Endothelial cell (in vitro differentiated cells): Measurements from ENCODE around the gene CREBBP. TPM values are rescaled to one million over a fixed set of nuclear protein-coding genes. Genes with fewer than 3 reads are reported as not detected.

Experiments
- DNase-seq: peaks from one replicate; pipeline ENCODE4 v3.0.0; 2021; ENCODE audit warnings: low spot score
- H3K27ac Mint-ChIP-seq: one replicate; pipeline ENCODE4 v1.8.0; 2021; ENCODE audit warnings: mixed read lengths, inconsistent platforms; ENCODE audit not compliant: unreplicated experiment
- H3K27me3 Mint-ChIP-seq: one replicate; pipeline ENCODE4 v1.8.0; 2021; ENCODE audit warnings: mild to moderate bottlenecking, moderate library complexity, mixed read lengths, inconsistent platforms; ENCODE audit not compliant: unreplicated experiment
- H3K36me3 Mint-ChIP-seq: one replicate; pipeline ENCODE4 v1.8.0; 2021; ENCODE audit warnings: mild to moderate bottlenecking, low read depth, mixed read lengths, inconsistent platforms; ENCODE audit not compliant: unreplicated experiment
- H3K4me1 Mint-ChIP-seq: one replicate; pipeline ENCODE4 v1.8.0; 2021; ENCODE audit warnings: mild to moderate bottlenecking, mixed read lengths, inconsistent platforms; ENCODE audit not compliant: unreplicated experiment
- H3K4me3 Mint-ChIP-seq: one replicate; pipeline ENCODE4 v1.8.0; 2021; ENCODE audit warnings: mild to moderate bottlenecking, mixed read lengths, inconsistent platforms; ENCODE audit not compliant: unreplicated experiment
- H3K9me3 Mint-ChIP-seq: one replicate; pipeline ENCODE4 v1.8.0; 2021; ENCODE audit warnings: mixed read lengths, inconsistent platforms; ENCODE audit not compliant: unreplicated experiment
- CTCF ChIP-seq: fragments of 200-600 bp; sonication (generic); IDR thresholded peaks from one replicate; pipeline ENCODE4 v1.5.0; 2021; ENCODE audit warnings: antibody characterized with exemption; ENCODE audit not compliant: unreplicated experiment
- total RNA-seq: library from RNA; stranded (reverse); fragmentation: NEBNext Ultra II Directional; extraction: Animal tissue kit (Norgen Biotek cat#: 25700); gene quantifications from one replicate; pipeline ENCODE4 v1.2.1, GENCODE V29; 2021; ENCODE audit not compliant: unreplicated experiment

Gene CREBBP
- total RNA-seq, 1 donor from 2014 or later: 66.3 TPM

DNA sequence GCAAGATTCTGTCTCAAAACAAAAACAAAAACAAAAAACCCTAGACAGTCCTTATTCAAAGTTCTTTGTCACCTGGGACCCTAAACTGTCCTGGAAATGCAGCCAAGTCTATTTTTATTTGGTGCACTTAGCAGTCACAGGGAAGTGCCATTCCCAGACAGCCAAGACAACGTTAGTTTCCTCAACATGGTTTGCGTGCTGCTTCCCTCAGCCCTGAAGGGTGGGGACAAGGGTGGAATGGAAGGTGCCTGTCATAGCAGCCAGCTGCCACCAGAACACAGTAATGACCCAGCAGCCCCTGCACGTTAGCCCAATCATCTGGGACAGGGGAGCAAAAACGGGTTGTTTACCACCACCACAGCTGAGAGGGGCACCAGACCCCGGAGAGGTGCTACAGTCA is 16.9 kb downstream of the CREBBP start:
- no peak for DNase-seq
- Mint-ChIP-seq H3K9me3 (no peaks in the 10 kb centered on the region), H3K27me3 (no peaks in the 10 kb centered on the region), H3K4me3 (no peak overlapping the region), H3K36me3 (no peaks in the 10 kb centered on the region), H3K27ac (no peak overlapping the region), H3K4me1 (peaks cover 40% of the 10 kb centered on the region)
- TF ChIP-seq CTCF: no peak

DNA sequence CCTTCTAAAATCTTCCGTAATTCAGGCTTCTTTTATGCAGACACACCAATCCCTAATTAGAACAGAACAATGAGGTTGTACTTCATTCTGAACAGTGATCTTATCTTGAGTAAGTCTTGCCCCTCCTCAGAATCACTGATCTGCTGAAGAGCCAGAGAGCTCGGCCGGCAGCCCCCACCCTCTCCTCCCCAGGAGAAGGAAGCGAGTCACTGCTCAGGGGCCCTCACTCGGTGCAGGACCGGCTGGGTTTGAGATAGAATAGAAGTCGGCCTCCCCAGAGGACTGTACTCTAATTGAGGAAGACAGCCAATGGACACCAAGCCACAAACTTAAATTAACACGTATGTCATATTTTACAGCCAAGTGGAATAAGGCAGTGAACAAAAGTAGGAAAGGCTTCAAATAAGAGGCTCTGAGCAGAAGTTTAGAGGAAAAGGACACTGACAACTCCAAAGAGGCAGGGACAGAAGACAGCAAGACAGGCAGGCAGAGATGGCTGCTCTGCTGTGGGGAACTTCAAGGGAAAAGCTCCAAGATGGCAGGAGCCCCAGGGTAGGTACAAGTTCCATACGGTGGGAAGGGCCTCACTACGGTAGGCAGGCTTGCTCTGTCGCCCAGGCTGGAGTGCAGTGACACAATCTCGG is 18.6 kb downstream of the CREBBP start:
- Mint-ChIP-seq H3K4me3 (no peak overlapping the region), H3K4me1 (peaks cover 51% of the 10 kb centered on the region), H3K36me3 (no peaks in the 10 kb centered on the region), H3K27ac (peak overlapping the region; percentile 76), H3K27me3 (no peaks in the 10 kb centered on the region), H3K9me3 (no peaks in the 10 kb centered on the region)
- DNase-seq: no peak
- TF ChIP-seq CTCF: no peak

- DNase-seq: no peak
- Mint-ChIP-seq H3K9me3 (no peaks in the 10 kb centered on the region), H3K27me3 (no peaks in the 10 kb centered on the region), H3K27ac (no peak overlapping the region), H3K4me3 (no peak overlapping the region), H3K36me3 (no peaks in the 10 kb centered on the region), H3K4me1 (peaks cover 50% of the 10 kb centered on the region)
- TF ChIP-seq CTCF: no peak
These were observed 20.6 kb downstream of the CREBBP start for GRCh38 chr16:3859889-3860288.

DNA sequence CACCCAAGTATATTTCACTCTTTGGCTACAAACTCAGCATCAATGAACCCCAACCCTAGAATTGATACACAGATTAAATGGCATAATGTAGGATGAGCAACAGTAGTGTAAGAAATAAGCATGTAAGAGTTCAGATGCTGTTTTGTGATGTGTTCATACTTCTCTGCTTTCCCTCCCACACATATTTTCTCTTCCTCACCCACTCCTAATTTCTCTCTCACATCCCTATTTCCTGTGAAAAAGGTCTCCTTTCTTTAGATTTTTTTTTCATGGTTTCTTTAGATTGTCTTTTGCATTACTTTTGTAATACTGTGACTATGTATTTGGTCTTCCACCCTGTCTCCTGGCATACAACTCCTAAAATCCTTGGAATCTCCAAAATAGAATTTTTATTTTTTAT is 21.7 kb downstream of the CREBBP start:
- Mint-ChIP-seq H3K4me1 (peaks cover 51% of the 10 kb centered on the region), H3K4me3 (no peak overlapping the region), H3K9me3 (no peaks in the 10 kb centered on the region), H3K36me3 (no peaks in the 10 kb centered on the region), H3K27ac (no peak overlapping the region), H3K27me3 (no peaks in the 10 kb centered on the region)
- DNase-seq: no peak
- TF ChIP-seq CTCF: no peak

DNA sequence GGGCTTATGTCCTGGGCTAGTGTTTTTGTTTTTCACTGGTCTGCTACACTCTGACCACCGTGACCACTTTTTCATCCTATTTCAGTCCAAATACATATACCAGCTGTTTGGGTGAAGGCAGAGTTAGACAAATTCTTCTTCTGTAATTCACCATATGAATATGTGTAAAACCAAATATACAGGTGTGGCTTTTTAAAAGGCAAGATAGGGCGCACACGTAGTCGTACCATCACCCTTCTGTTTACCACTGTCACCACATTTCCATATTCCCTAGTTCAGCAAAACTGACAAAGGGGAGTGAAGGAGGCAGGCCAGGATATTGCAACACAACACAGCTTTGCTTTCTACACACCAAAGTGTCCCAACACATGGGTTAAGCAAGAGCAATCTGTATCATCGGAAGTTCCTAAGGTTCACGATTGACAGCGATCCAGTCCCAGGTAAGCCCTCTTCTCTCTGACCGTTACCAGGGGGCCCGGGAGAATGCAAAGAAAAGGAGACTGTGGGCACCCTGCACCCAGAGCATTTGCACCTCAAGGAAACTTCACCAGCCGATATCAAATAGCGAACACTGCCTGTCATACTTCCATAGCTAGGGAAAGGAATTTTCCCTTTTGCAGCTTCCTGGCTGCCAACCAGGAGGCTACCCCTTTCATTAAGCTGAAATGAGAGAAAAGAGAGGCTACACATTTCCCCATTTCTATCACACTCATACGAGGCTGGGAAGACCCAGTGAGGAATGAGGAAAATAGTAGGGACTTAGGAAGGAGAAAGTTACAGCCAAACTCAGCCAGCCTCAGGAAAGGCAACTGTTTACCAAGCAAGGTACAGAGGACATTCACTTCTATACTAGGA is 23.1 kb downstream of the CREBBP start:
- DNase-seq: no peak
- Mint-ChIP-seq H3K27ac (peak overlapping the region; percentile 75), H3K4me1 (peaks cover 45% of the 10 kb centered on the region), H3K9me3 (no peaks in the 10 kb centered on the region), H3K27me3 (no peaks in the 10 kb centered on the region), H3K4me3 (no peak overlapping the region), H3K36me3 (no peaks in the 10 kb centered on the region)
- no peak for TF ChIP-seq CTCF
